OCI-LY3 (cell line): ENCODE measurements around the gene SH3BP5L.
"Not testable (repeated sequence)": the region's sequence is repeated elsewhere in the genome, so short reads cannot be mapped to it uniquely, and the experiment has no call there.

Experiments
- H2AFZ ChIP-seq: fragments of 200-600, 300-600 bp; shearing (Covaris generic); 2 replicates; pipeline ENCODE4 v1.6.0; 2014; ENCODE audit warnings: antibody characterized with exemption, low read depth, low read length
- H3K27ac ChIP-seq: fragments of 200-600, 300-600 bp; sonication (generic); 2 replicates; pipeline ENCODE4 v1.5.1; 2014; ENCODE audit warnings: mild to moderate bottlenecking, low read length, moderate library complexity, mixed read lengths
- H3K27me3 ChIP-seq: fragments of 200-600, 300-600 bp; sonication (generic); 2 replicates; pipeline ENCODE4 v1.6.1; 2014; ENCODE audit warnings: low read depth, low read length, mixed read lengths
- H3K36me3 ChIP-seq: fragments of 200-600, 300-600 bp; sonication (generic); replicated peaks from 2 replicates; pipeline ENCODE3; 2014; ENCODE audit warnings: low read depth, low read length, mixed read lengths
- H3K4me1 ChIP-seq: fragments of 300-600, 200-600 bp; sonication (generic); 2 replicates; pipeline ENCODE4 v1.6.1; 2014; ENCODE audit warnings: low read length, mixed read lengths
- H3K4me2 ChIP-seq: fragments of 200-600, 300-600 bp; sonication (generic); 2 replicates; pipeline ENCODE4 v1.6.1; 2014; ENCODE audit warnings: low read length, mixed read lengths
- H3K4me3 ChIP-seq: fragments of 300-600, 200-600 bp; sonication (generic); 2 replicates; pipeline ENCODE4 v1.5.1; 2014; ENCODE audit warnings: antibody characterized with exemption, mild to moderate bottlenecking, low read length, moderate library complexity
- H3K79me2 ChIP-seq: fragments of 300-600, 200-600 bp; shearing (Covaris generic); 2 replicates; pipeline ENCODE4 v1.6.1; 2014; ENCODE audit warnings: mild to moderate bottlenecking, low read length, mixed read lengths
- H3K9ac ChIP-seq: fragments of 300-600, 200-600 bp; shearing (Covaris generic); 2 replicates; pipeline ENCODE4 v1.6.0; 2014; ENCODE audit warnings: mild to moderate bottlenecking, low read length, moderate library complexity
- H3K9me3 ChIP-seq: fragments of 200-600, 300-600 bp; shearing (Covaris generic); 2 replicates; pipeline ENCODE4 v1.6.1; 2014; ENCODE audit warnings: low read length, mixed read lengths; ENCODE audit not compliant: insufficient read depth
- H4K20me1 ChIP-seq: fragments of 200-600, 300-600 bp; sonication (generic); 2 replicates; pipeline ENCODE4 v1.6.1; 2016; ENCODE audit warnings: low read length, mixed read lengths; ENCODE audit not compliant: insufficient read depth
- EZH2phosphoT487 ChIP-seq: fragments of 200-600 bp; shearing (Covaris generic); IDR thresholded peaks from 2 replicates; pipeline ENCODE4 v1.6.1; 2018; ENCODE audit warnings: antibody characterized with exemption, mixed run types, low read depth
- TF ChIP-seq, protein P1 (sequence below): fragments of 200-600, 300-600 bp; sonication (generic); IDR thresholded peaks from 2 replicates; pipeline ENCODE4 v1.5.1; 2014; ENCODE audit warnings: antibody characterized with exemption, low read length, low read depth

Gene SH3BP5L

DNA sequence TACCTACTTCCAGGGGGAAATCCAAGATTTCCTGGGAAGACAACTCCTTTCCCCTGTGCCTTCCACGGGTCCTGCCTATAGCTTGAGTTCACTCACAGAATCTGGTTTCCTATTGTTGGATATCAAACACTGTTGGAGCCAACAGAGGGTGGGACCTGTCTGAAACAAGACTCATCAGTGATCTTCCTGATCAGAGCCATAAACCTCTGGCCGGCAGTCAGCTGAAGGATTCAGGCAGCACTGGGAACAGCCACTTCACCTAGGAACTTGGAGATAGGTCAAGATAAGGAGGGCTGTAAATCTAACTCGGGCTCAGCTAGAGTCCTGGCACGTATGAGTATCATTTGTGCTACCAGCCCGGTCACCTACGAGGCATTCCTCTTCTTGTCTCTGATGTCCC lies 23.3 kb downstream of the SH3BP5L start:
- Histone ChIP-seq H2AFZ (no peak overlapping the region), H3K27ac (no peak overlapping the region), H3K4me3 (no peak overlapping the region), H3K27me3 (peaks cover 44% of the 10 kb centered on the region), H3K4me2 (no peak overlapping the region), H3K36me3 (no peaks in the 10 kb centered on the region), H3K4me1 (peaks cover 19% of the 10 kb centered on the region), H3K9me3 (no peaks in the 10 kb centered on the region), H4K20me1 (no peaks in the 10 kb centered on the region), H3K9ac (no peak overlapping the region), H3K79me2 (no peaks in the 10 kb centered on the region)
- TF ChIP-seq, protein P1, sequence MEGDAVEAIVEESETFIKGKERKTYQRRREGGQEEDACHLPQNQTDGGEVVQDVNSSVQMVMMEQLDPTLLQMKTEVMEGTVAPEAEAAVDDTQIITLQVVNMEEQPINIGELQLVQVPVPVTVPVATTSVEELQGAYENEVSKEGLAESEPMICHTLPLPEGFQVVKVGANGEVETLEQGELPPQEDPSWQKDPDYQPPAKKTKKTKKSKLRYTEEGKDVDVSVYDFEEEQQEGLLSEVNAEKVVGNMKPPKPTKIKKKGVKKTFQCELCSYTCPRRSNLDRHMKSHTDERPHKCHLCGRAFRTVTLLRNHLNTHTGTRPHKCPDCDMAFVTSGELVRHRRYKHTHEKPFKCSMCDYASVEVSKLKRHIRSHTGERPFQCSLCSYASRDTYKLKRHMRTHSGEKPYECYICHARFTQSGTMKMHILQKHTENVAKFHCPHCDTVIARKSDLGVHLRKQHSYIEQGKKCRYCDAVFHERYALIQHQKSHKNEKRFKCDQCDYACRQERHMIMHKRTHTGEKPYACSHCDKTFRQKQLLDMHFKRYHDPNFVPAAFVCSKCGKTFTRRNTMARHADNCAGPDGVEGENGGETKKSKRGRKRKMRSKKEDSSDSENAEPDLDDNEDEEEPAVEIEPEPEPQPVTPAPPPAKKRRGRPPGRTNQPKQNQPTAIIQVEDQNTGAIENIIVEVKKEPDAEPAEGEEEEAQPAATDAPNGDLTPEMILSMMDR, result no peak
- TF ChIP-seq EZH2phosphoT487, result no peak

DNA sequence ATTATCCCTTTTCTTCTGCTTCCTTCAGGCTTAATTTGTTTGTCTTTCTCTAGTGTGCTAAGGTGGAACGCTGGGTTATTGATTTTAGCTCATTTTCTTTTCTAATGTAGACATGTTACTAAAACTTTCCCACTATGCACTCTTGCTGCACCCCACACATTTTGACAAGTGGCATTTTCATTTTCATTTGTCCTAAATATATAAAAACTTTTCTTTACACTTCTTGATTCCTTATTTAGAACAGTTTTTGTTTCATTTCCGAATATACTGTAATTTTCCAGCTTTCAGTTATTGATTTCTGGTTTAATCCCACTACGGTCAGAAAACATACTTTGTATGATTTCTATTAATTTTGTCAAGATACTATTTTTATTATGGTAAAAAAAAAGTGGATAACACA lies 25.3 kb downstream of the SH3BP5L start:
- no peak overlapping the region for H2AFZ ChIP-seq
- H3K9ac ChIP-seq, result no peak overlapping the region
- no peaks in the 10 kb centered on the region for H4K20me1 ChIP-seq
- no peak overlapping the region for H3K4me3 ChIP-seq
- H3K4me1 ChIP-seq, result peaks cover 13% of the 10 kb centered on the region
- peaks cover 4% of the 10 kb centered on the region; the same call in 1 of the 2 replicates for H3K9me3 ChIP-seq
- H3K27me3 ChIP-seq, result peaks cover 62% of the 10 kb centered on the region
- no peaks in the 10 kb centered on the region for H3K79me2 ChIP-seq
- no peak overlapping the region for H3K27ac ChIP-seq
- H3K36me3 ChIP-seq, result no peaks in the 10 kb centered on the region
- TF ChIP-seq, protein P1, result no peak
- no peak for TF ChIP-seq EZH2phosphoT487
- H3K4me2 ChIP-seq, result no peak overlapping the region

DNA sequence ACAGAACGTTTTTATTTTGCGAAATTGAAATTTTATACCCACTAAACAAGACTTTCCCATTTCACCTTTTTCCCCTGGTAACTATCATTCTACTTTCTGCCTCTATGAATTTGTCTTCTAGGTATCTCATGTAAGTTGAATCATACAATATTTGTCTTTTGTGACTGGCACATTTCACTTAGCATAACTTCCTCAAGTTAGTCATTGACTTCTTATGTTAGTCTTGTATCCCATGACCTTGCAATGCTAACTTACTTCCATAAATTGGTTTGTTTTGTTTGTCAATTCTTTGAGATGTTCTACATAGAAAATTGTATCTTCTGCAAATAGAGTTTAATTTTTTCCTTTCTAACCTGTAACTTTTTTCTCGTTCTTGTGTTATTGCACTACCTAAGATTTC lies 26.9 kb downstream of the SH3BP5L start:
- no peak overlapping the region for H3K27ac ChIP-seq
- no peak overlapping the region for H3K9ac ChIP-seq
- no peaks in the 10 kb centered on the region for H4K20me1 ChIP-seq
- H2AFZ ChIP-seq, result no peak overlapping the region
- no peaks in the 10 kb centered on the region for H3K36me3 ChIP-seq
- no peak overlapping the region for H3K4me2 ChIP-seq
- peaks cover 10% of the 10 kb centered on the region; the same call in 1 of the 2 replicates for H3K9me3 ChIP-seq
- peaks cover 5% of the 10 kb centered on the region for H3K4me1 ChIP-seq
- peaks cover 76% of the 10 kb centered on the region for H3K27me3 ChIP-seq
- TF ChIP-seq EZH2phosphoT487, result no peak
- H3K79me2 ChIP-seq, result no peaks in the 10 kb centered on the region
- no peak overlapping the region for H3K4me3 ChIP-seq

DNA sequence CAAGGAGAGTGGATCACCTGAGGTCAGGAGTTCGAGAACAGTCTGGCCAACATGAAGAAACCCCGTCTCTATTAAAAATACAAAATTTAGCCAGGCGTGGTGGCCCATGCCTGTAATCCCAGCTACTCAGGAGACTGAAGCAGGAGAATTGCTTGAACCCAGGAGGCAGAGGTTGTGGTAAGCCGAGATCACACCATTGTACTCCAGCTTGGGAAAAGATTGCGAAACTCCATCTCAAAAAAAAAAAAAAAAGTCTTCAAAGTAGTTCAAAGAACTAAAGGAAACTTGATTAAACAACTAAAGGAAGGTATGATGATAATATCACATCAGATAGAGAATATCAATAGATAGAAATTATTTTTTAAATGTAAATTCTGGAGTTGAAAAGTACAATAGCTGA lies 31.1 kb downstream of the SH3BP5L start:
- not testable (repeated sequence) for H3K79me2 ChIP-seq, H3K27ac ChIP-seq, H4K20me1 ChIP-seq, H2AFZ ChIP-seq, H3K9me3 ChIP-seq, H3K4me2 ChIP-seq, H3K4me3 ChIP-seq, H3K9ac ChIP-seq, H3K36me3 ChIP-seq
- Histone ChIP-seq H3K4me1 (peaks cover 23% of the 10 kb centered on the region), H3K27me3 (peaks cover 86% of the 10 kb centered on the region)

DNA sequence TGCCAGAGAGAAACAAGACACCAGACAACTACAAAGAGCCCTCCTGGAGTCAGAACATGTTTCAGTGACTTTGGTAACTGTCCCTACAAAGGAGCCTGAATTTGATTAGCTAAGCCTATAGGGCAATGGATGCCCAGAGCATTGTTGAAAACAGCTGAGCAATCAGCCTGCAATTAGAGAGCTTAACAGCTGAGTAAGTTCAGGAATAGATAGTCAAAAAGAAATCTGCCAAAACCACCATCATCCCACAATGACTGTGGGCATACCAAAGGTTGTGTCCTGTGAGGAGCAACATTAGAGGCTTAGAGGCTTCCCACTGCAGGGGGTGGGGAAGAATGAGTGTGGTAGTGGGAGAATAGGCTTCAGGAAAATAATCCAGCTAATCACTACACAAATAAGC lies 32.1 kb downstream of the SH3BP5L start:
- Histone ChIP-seq H3K27me3 (peaks cover 90% of the 10 kb centered on the region), H3K9ac (no peak overlapping the region), H3K9me3 (peaks cover 10% of the 10 kb centered on the region; the same call in 1 of the 2 replicates), H3K79me2 (no peaks in the 10 kb centered on the region), H3K27ac (no peak overlapping the region), H3K4me2 (peak overlapping the region; percentile 34), H3K4me1 (peaks cover 23% of the 10 kb centered on the region), H4K20me1 (0 out of 2 replicates have a peak, but pooled peaks cover 5% of the 10 kb centered on the region), H3K36me3 (no peaks in the 10 kb centered on the region), H2AFZ (no peak overlapping the region), H3K4me3 (no peak overlapping the region)
- TF ChIP-seq EZH2phosphoT487, result peak; percentile 85; the same call in 1 of the 2 replicates
- TF ChIP-seq, protein P1, result no peak
